K562 (cell line): ENCODE results near the gene KLRK1. TPM values are rescaled to one million over a fixed set of nuclear protein-coding genes. Genes with fewer than 3 reads are reported as not detected.

Source experiments
- GTF2A2 ChIP-seq: IDR thresholded peaks from 2 replicates; pipeline ENCODE4 v1.6.1; 2016; ENCODE audit warnings: mild to moderate bottlenecking, missing genetic modification characterization, missing compliant biosample characterization
- HNRNPLL ChIP-seq: fragments of 200-400 bp; formaldehyde crosslinking; IDR thresholded peaks from 2 replicates; pipeline ENCODE4 v1.6.1; 2017; ENCODE audit warnings: low read length, low read depth, mild to moderate bottlenecking; ENCODE audit not compliant: poor library complexity, severe bottlenecking
- KLF1 ChIP-seq: fragments of 450-650 bp; IDR thresholded peaks from 2 replicates; pipeline ENCODE4 v1.6.1; 2016; ENCODE audit warnings: missing genetic modification characterization, missing compliant biosample characterization
- ZNF584 ChIP-seq: fragments of 200-800 bp; sonication (Bioruptor generic); IDR thresholded peaks from 2 replicates; pipeline ENCODE4 v1.6.1; 2016; ENCODE audit warnings: low read depth, mild to moderate bottlenecking, missing genetic modification characterization, missing compliant biosample characterization
- polyA plus RNA-seq, 8 experiments: library from polyadenylated mRNA; depleted of rRNA in 4 of 8; stranded (reverse) in 5 of 8; unstranded in 3 of 8; fragments of >200 nt; fragmentation: Nextera tagmentation in 2 of 8; fragmentation: Illumina TruSeq in 1 of 8; extraction: Ambion mirVana in 2 of 8; extraction: Trizol in 1 of 8; gene quantifications; 2 replicates each; pipeline versions ENCODE4 v1.2.1 to v1.2.3, GENCODE V29; 2011 to 2014; ENCODE audit warnings: inconsistent platforms in 1 of 8, missing spikeins in 1 of 8
- total RNA-seq, 7 experiments: library from RNA; depleted of rRNA in 6 of 7; stranded (reverse); fragments of >200 nt in 6 of 7; fragmentation: Illumina TruSeq in 2 of 7; extraction: Trizol in 2 of 7; gene quantifications; 2 replicates each; pipeline versions ENCODE4 v1.2.1 to v1.2.3, GENCODE V29; 2011 to 2021; ENCODE audit warnings: low replicate concordance in 1 of 7
- TF ChIP-seq, protein P1 (sequence below), 2 experiments: fragments of 450-650 bp; conservative IDR thresholded peaks; 2 replicates each; pipeline ENCODE4 v1.6.1; 2017; ENCODE audit warnings: mild to moderate bottlenecking in 2 of 2, moderate library complexity in 2 of 2
- TF ChIP-seq, protein P2 (sequence below), 2 experiments: fragments of 450-650 bp in 1 of 2; sonication (generic) in 1 of 2; formaldehyde crosslinking in 1 of 2; IDR thresholded peaks; 2 replicates each; pipeline versions ENCODE4 v1.7.1 to v1.9.0; 2016 to 2022; ENCODE audit warnings: inconsistent platforms in 1 of 2, mild to moderate bottlenecking in 1 of 2, missing genetic modification reagents in 1 of 2
- TF ChIP-seq, protein P3 (sequence below): fragments of 450-650 bp; IDR thresholded peaks from 2 replicates; pipeline ENCODE4 v1.6.1; 2017; ENCODE audit warnings: antibody characterized with exemption, mild to moderate bottlenecking

Gene KLRK1
- total and polyA plus RNA-seq, 9 of the 15 experiments (the other 6 are each of a cell fraction or from before 2014, with no cell fraction given) = 0.03 to 0.09 (median 0.06) TPM; not detected in 3

DNA sequence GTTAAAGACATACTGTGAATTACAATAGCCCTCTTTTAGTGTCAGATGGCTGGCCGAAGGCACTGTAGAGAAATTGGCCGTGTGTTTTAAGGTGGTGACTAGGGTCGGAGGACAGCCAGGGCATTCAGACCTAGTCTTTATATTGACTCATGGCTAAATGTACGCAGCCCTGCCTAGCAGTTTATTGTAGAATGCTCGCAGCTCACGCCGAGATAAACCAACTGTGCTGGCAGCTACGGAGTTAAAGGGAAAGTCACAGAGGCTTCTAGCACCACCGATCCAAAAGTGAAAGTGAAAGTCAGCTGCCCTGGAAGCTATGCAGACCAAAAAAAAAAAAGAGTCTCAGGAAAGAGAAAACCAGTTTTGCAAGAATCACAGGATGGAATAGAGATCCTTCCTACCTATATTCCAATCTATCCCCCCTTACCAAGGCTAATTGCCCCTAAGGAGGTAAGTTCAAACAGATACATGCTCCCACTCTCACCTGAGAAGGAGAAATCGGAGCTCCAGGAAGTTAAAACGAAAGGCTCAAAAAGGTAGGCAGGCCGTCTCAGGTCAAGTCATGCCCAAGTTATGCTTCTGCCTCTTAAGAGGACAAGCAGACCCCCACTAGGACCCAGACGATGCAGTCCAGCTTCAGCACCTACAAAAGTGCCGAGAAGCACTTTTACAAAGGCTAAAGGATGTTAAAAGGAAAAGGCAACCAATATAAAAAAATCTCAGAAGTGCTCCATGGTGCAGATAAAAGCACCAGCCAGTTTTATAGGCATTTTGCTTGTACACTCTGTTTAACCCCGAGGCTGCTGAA is 24.8 kb downstream of the KLRK1 start (continued):
- TF ChIP-seq ZNF584 = no peak
- TF ChIP-seq, protein P1, sequence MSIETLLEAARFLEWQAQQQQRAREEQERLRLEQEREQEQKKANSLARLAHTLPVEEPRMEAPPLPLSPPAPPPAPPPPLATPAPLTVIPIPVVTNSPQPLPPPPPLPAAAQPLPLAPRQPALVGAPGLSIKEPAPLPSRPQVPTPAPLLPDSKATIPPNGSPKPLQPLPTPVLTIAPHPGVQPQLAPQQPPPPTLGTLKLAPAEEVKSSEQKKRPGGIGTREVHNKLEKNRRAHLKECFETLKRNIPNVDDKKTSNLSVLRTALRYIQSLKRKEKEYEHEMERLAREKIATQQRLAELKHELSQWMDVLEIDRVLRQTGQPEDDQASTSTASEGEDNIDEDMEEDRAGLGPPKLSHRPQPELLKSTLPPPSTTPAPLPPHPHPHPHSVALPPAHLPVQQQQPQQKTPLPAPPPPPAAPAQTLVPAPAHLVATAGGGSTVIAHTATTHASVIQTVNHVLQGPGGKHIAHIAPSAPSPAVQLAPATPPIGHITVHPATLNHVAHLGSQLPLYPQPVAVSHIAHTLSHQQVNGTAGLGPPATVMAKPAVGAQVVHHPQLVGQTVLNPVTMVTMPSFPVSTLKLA (conservative IDR thresholded peaks at IDR 0.05) = peak in 1 of 2 experiments; percentile 37; a peak in 1 of 4 replicates
- no peak for TF ChIP-seq KLF1 (tag)
- TF ChIP-seq GTF2A2 (tag) = no peak
- peak; percentile 25 for TF ChIP-seq HNRNPLL
- TF ChIP-seq, protein P2, sequence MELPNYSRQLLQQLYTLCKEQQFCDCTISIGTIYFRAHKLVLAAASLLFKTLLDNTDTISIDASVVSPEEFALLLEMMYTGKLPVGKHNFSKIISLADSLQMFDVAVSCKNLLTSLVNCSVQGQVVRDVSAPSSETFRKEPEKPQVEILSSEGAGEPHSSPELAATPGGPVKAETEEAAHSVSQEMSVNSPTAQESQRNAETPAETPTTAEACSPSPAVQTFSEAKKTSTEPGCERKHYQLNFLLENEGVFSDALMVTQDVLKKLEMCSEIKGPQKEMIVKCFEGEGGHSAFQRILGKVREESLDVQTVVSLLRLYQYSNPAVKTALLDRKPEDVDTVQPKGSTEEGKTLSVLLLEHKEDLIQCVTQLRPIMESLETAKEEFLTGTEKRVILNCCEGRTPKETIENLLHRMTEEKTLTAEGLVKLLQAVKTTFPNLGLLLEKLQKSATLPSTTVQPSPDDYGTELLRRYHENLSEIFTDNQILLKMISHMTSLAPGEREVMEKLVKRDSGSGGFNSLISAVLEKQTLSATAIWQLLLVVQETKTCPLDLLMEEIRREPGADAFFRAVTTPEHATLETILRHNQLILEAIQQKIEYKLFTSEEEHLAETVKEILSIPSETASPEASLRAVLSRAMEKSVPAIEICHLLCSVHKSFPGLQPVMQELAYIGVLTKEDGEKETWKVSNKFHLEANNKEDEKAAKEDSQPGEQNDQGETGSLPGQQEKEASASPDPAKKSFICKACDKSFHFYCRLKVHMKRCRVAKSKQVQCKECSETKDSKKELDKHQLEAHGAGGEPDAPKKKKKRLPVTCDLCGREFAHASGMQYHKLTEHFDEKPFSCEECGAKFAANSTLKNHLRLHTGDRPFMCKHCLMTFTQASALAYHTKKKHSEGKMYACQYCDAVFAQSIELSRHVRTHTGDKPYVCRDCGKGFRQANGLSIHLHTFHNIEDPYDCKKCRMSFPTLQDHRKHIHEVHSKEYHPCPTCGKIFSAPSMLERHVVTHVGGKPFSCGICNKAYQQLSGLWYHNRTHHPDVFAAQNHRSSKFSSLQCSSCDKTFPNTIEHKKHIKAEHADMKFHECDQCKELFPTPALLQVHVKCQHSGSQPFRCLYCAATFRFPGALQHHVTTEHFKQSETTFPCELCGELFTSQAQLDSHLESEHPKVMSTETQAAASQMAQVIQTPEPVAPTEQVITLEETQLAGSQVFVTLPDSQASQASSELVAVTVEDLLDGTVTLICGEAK (IDR thresholded peaks at IDR 0.05) = 0 out of 2 replicates have a peak, but pooled peaks have one; percentile 30
- TF ChIP-seq, protein P2 (CRISPR knock-in tag; IDR thresholded peaks at IDR 0.05) = no peak
- TF ChIP-seq, protein P3, sequence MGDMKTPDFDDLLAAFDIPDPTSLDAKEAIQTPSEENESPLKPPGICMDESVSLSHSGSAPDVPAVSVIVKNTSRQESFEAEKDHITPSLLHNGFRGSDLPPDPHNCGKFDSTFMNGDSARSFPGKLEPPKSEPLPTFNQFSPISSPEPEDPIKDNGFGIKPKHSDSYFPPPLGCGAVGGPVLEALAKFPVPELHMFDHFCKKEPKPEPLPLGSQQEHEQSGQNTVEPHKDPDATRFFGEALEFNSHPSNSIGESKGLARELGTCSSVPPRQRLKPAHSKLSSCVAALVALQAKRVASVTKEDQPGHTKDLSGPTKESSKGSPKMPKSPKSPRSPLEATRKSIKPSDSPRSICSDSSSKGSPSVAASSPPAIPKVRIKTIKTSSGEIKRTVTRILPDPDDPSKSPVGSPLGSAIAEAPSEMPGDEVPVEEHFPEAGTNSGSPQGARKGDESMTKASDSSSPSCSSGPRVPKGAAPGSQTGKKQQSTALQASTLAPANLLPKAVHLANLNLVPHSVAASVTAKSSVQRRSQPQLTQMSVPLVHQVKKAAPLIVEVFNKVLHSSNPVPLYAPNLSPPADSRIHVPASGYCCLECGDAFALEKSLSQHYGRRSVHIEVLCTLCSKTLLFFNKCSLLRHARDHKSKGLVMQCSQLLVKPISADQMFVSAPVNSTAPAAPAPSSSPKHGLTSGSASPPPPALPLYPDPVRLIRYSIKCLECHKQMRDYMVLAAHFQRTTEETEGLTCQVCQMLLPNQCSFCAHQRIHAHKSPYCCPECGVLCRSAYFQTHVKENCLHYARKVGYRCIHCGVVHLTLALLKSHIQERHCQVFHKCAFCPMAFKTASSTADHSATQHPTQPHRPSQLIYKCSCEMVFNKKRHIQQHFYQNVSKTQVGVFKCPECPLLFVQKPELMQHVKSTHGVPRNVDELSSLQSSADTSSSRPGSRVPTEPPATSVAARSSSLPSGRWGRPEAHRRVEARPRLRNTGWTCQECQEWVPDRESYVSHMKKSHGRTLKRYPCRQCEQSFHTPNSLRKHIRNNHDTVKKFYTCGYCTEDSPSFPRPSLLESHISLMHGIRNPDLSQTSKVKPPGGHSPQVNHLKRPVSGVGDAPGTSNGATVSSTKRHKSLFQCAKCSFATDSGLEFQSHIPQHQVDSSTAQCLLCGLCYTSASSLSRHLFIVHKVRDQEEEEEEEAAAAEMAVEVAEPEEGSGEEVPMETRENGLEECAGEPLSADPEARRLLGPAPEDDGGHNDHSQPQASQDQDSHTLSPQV = no peak
